Coronary artery (tissue), 2 donors: Measurements from ENCODE around the gene TBC1D24.
A peak's percentile ranks its signal among the peaks of the same experiment; 100 is the strongest.

Experiments
- DNase-seq: peaks from one replicate; pipeline ENCODE4 v3.0.0-alpha.2; 2017; ENCODE audit warnings: low spot score
- H3K27ac ChIP-seq, 2 donors: fragments of 200-600 bp; sonication (generic); one replicate each; pipeline ENCODE4 v1.5.1; 2016 to 2019
- H3K4me3 ChIP-seq: fragments of 200-600 bp; sonication (generic); 2 replicates; pipeline ENCODE4 v1.5.1; 2016; ENCODE audit warnings: mild to moderate bottlenecking, moderate library complexity
- TF ChIP-seq, protein P1 (sequence below): fragments of 200-600 bp; sonication (generic); IDR thresholded peaks from one replicate; pipeline ENCODE4 v1.5.1; 2019; ENCODE audit warnings: antibody characterized with exemption

The TBC1D24 gene

GRCh38 chr16:2457267-2457666 is 17.7 kb upstream of the TBC1D24 start:
- TF ChIP-seq, protein P1, sequence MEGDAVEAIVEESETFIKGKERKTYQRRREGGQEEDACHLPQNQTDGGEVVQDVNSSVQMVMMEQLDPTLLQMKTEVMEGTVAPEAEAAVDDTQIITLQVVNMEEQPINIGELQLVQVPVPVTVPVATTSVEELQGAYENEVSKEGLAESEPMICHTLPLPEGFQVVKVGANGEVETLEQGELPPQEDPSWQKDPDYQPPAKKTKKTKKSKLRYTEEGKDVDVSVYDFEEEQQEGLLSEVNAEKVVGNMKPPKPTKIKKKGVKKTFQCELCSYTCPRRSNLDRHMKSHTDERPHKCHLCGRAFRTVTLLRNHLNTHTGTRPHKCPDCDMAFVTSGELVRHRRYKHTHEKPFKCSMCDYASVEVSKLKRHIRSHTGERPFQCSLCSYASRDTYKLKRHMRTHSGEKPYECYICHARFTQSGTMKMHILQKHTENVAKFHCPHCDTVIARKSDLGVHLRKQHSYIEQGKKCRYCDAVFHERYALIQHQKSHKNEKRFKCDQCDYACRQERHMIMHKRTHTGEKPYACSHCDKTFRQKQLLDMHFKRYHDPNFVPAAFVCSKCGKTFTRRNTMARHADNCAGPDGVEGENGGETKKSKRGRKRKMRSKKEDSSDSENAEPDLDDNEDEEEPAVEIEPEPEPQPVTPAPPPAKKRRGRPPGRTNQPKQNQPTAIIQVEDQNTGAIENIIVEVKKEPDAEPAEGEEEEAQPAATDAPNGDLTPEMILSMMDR = no peak
- Histone ChIP-seq H3K4me3 (no peak overlapping the region), H3K27ac (no peak overlapping the region)
- no peak for DNase-seq

GRCh38 chr16:2457946-2458345 is 17.0 kb upstream of the TBC1D24 start:
- Histone ChIP-seq H3K4me3 (no peak overlapping the region), H3K27ac (no peak overlapping the region)
- no peak for DNase-seq
- TF ChIP-seq, protein P1 = no peak

GRCh38 chr16:2458887-2459646 is 15.9 kb upstream of the TBC1D24 start:
- TF ChIP-seq, protein P1 = no peak
- Histone ChIP-seq H3K27ac (peak overlapping the region in 1 of 2 donors; percentile 54), H3K4me3 (peak overlapping the region; percentile 77)
- no peak for DNase-seq

GRCh38 chr16:2459647-2460390 is 15.1 kb upstream of the TBC1D24 start, which contains the start of gene TEDC2:
Gene TEDC2, plus strand, starts transcription at chr16:2460109. Its CDS starts 36 bp downstream, at chr16:2460145.
- Histone ChIP-seq H3K27ac (peak within 1 kb of the TSS in 1 of 2 donors; percentile 54), H3K4me3 (peak within 1 kb of the TSS; percentile 77)
- peak; percentile 96 for DNase-seq
- TF ChIP-seq, protein P1 = no peak

DNA sequence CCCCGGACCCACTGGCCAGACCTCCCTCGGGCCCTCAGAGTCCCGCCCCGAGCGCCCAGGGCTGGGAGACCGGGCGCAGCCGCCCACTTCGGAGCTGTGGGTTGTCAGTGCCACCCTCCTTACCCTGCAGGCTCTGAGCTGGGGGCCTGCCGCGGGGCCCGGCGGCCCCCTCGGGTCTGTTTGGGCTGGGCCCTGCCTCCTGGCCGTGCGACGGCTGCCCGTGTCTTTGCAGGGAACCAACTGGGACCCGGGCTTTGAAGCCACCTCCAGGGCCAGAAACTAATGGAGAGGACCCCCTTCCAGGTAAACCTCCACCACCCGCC is 14.6 kb upstream of the TBC1D24 start:
- Histone ChIP-seq H3K27ac (no peak overlapping the region), H3K4me3 (peak overlapping the region; percentile 77)
- TF ChIP-seq, protein P1 = no peak
- DNase-seq = no peak

GRCh38 chr16:2460916-2461315 is 14.0 kb upstream of the TBC1D24 start:
- Histone ChIP-seq H3K27ac (no peak overlapping the region), H3K4me3 (no peak overlapping the region)
- no peak for DNase-seq
- TF ChIP-seq, protein P1 = no peak
